Activated CD4-positive, alpha-beta T cell treated with anti-CD3 and anti-CD28 coated beads, Interleukin-2, Interleukin-6, amounts not matched to agents 100 ng/mL and 50 ng/mL, durations not matched to agents 16 hours and 8 hours (primary cell): ENCODE measurements around the gene SLC8A3.

ENCODE experiments used
- DNase-seq: peaks from one replicate; pipeline ENCODE4 v3.0.0-alpha.2; 2020

The SLC8A3 gene

GRCh38 chr14:70171726-70172125 lies 17.0 kb downstream of the SLC8A3 start:
- DNase-seq: no peak

- no peak for DNase-seq
Measured at GRCh38 chr14:70170976-70171375, 17.8 kb downstream of the SLC8A3 start.

- no peak for DNase-seq
Measured at GRCh38 chr14:70168406-70168805, 20.3 kb downstream of the SLC8A3 start.

GRCh38 chr14:70166530-70167203 lies 22.1 kb downstream of the SLC8A3 start:
- DNase-seq: no peak

- no peak for DNase-seq
Measured at GRCh38 chr14:70162358-70162757, 26.4 kb downstream of the SLC8A3 start.

- no peak for DNase-seq
Measured at GRCh38 chr14:70156592-70156991, 32.2 kb downstream of the SLC8A3 start.

GRCh38 chr14:70152704-70153103 lies 36.0 kb downstream of the SLC8A3 start:
- no peak for DNase-seq

- DNase-seq: no peak
Measured at GRCh38 chr14:70152081-70152480, 36.7 kb downstream of the SLC8A3 start.

- no peak for DNase-seq
Measured at GRCh38 chr14:70149596-70150165, 39.1 kb downstream of the SLC8A3 start.

GRCh38 chr14:70148911-70149595 lies 39.7 kb downstream of the SLC8A3 start:
- no peak for DNase-seq

GRCh38 chr14:70148351-70148750 lies 40.4 kb downstream of the SLC8A3 start:
- DNase-seq: no peak

GRCh38 chr14:70144046-70144445 lies 44.7 kb downstream of the SLC8A3 start:
- no peak for DNase-seq

GRCh38 chr14:70143306-70143705 lies 45.4 kb downstream of the SLC8A3 start:
- DNase-seq: no peak

- no peak for DNase-seq
Measured at GRCh38 chr14:70140614-70141013, 48.1 kb downstream of the SLC8A3 start.

GRCh38 chr14:70139384-70139783 lies 49.4 kb downstream of the SLC8A3 start:
- DNase-seq: no peak

- no peak for DNase-seq
Measured at GRCh38 chr14:70137788-70138187, 51.0 kb downstream of the SLC8A3 start.

GRCh38 chr14:70133461-70133860 lies 55.3 kb downstream of the SLC8A3 start:
- no peak for DNase-seq

- DNase-seq: no peak
Measured at GRCh38 chr14:70130482-70130881, 58.3 kb downstream of the SLC8A3 start.

GRCh38 chr14:70127186-70127585 lies 61.6 kb downstream of the SLC8A3 start:
- DNase-seq: no peak

- no peak for DNase-seq
Measured at GRCh38 chr14:70123796-70124195, 65.0 kb downstream of the SLC8A3 start.

GRCh38 chr14:70121521-70121920 lies 67.2 kb downstream of the SLC8A3 start:
- no peak for DNase-seq

- DNase-seq: no peak
Measured at GRCh38 chr14:70118064-70118463, 70.7 kb downstream of the SLC8A3 start.

- DNase-seq: no peak
Measured at GRCh38 chr14:70116278-70116677, 72.5 kb downstream of the SLC8A3 start.

GRCh38 chr14:70114621-70115156 lies 74.1 kb downstream of the SLC8A3 start:
- DNase-seq: no peak
